Astrocyte (in vitro differentiated cells and primary cell): ENCODE results near the gene DTNB.

ENCODE experiments used
- EZH2 ChIP-seq: IDR thresholded peaks from 2 replicates; pipeline ENCODE4 v1.6.1; 2012; ENCODE audit warnings: mild to moderate bottlenecking, low read length, inconsistent platforms; ENCODE audit not compliant: insufficient read depth
- TF ChIP-seq, protein P1 (sequence below): IDR thresholded peaks from 2 replicates; pipeline ENCODE4 v1.5.1; 2011; ENCODE audit warnings: low read depth, mild to moderate bottlenecking, inconsistent platforms, low read length, moderate library complexity; ENCODE audit not compliant: insufficient read depth

DNA sequence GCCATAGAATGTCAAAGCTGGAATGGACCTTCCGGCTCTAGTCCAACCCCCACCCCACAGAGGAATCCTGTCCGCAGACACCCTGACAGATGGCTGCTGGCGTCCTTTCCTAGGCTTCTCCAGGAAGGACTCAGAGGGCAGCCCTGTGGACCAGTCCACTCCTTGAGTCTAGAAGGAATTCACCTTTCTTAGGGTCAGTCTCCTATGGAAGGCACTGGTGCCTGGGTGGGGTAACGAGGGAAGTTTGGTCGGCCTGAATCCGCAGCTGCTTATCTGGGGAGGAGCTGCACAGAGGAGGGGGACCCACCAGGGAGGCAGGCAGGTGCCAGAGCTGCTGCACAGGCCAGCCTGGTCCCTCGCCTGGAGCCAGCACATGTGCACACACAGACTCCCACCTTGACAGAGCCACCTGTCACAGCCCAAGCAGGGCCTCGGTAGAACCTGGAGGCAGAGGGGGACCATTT lies 334.1 kb downstream of the DTNB start:
- TF ChIP-seq, protein P1, sequence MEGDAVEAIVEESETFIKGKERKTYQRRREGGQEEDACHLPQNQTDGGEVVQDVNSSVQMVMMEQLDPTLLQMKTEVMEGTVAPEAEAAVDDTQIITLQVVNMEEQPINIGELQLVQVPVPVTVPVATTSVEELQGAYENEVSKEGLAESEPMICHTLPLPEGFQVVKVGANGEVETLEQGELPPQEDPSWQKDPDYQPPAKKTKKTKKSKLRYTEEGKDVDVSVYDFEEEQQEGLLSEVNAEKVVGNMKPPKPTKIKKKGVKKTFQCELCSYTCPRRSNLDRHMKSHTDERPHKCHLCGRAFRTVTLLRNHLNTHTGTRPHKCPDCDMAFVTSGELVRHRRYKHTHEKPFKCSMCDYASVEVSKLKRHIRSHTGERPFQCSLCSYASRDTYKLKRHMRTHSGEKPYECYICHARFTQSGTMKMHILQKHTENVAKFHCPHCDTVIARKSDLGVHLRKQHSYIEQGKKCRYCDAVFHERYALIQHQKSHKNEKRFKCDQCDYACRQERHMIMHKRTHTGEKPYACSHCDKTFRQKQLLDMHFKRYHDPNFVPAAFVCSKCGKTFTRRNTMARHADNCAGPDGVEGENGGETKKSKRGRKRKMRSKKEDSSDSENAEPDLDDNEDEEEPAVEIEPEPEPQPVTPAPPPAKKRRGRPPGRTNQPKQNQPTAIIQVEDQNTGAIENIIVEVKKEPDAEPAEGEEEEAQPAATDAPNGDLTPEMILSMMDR, result no peak
- no peak for TF ChIP-seq EZH2
